ENCODE measurements around the gene FAAP20.
A peak's percentile ranks its signal among the peaks of the same experiment; 100 is the strongest.

FAAP20 gene

DNA sequence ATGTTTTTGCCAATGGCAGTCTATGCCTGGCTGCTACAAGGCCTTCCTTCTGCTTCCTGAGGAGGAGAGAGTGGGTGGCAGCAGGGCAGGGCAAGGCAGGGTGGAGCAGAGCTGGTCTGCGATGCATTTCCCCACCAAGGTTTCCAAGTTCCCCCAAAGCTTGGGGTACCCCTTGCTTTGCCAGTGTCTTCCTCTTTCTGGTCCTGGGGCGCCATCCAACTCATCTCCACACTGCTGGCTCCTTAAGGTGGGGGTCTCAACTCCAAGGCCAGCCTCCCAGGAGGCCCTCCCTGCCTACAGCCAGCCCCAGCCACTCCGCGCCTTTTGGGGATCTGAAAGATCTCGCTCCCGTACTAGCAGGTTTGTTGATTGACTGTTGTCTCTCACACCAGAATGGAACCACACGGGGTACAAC is 29.6 kb upstream of the FAAP20 start:
- TF ChIP-seq YY1 (IDR thresholded peaks at IDR 0.05; ENCODE audit: insufficient read depth, insufficient read length), result no peak
- TF ChIP-seq SUZ12 (IDR thresholded peaks at IDR 0.05; ENCODE audit: extremely low read depth, insufficient read depth, insufficient read length), result no peak
- TF ChIP-seq ZNF274 (IDR thresholded peaks at IDR 0.05; ENCODE audit: low read depth, low read length), result no peak
- no peak for DNase-seq (ENCODE audit: low read depth, low spot score)
- Histone ChIP-seq H3K27me3 (ENCODE audit: insufficient read depth, insufficient read length) (peaks cover 8% of the 10 kb centered on the region), H3K4me3 (ENCODE audit: insufficient read length, low read depth) (no peak overlapping the region), H3K9me3 (ENCODE audit: insufficient read depth, low read length) (no peaks in the 10 kb centered on the region), H3K4me1 (ENCODE audit: insufficient read depth, insufficient read length) (peaks cover 5% of the 10 kb centered on the region), H3K36me3 (ENCODE audit: insufficient read depth, insufficient read length, low read length) (peaks cover 4% of the 10 kb centered on the region), H3K9ac (ENCODE audit: insufficient read length, low read depth) (peak overlapping the region; percentile 32)

DNA sequence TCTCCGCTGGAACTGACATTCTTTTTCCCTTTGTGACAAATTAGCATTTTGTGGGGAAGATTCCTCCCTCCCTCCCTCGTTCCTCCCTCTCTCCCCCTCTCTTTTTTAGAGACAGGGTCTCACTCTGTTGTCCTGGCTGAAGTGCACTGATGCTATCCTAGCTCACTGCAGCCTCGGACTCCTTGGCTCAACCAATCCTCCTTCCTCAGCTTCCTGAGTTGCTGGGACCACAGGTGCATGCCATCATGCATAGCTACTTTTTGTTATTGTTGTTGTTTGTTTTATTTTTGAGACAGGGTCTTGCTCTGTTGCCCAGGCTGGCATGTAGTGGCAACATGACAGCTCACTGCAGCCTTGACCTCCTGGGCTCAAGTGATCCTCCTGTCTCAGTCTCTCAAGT is 26.7 kb upstream of the FAAP20 start:
- H3K27me3 ChIP-seq (ENCODE audit: insufficient read depth, insufficient read length), result peaks cover 5% of the 10 kb centered on the region
- no peak overlapping the region for H3K4me3 ChIP-seq (ENCODE audit: insufficient read length, low read depth)
- peaks cover under 1% of the 10 kb centered on the region for H3K4me1 ChIP-seq (ENCODE audit: insufficient read depth, insufficient read length)
- H3K9ac ChIP-seq (ENCODE audit: insufficient read length, low read depth), result no peak overlapping the region
- no peaks in the 10 kb centered on the region for H3K36me3 ChIP-seq (ENCODE audit: insufficient read depth, insufficient read length, low read length)
- TF ChIP-seq SUZ12 (IDR thresholded peaks at IDR 0.05; ENCODE audit: extremely low read depth, insufficient read depth, insufficient read length) (no peak), YY1 (IDR thresholded peaks at IDR 0.05; ENCODE audit: insufficient read depth, insufficient read length) (no peak), ZNF274 (IDR thresholded peaks at IDR 0.05; ENCODE audit: low read depth, low read length) (no peak)
- no peak for DNase-seq (ENCODE audit: low read depth, low spot score)
- H3K9me3 ChIP-seq (ENCODE audit: insufficient read depth, low read length), result no peaks in the 10 kb centered on the region

DNA sequence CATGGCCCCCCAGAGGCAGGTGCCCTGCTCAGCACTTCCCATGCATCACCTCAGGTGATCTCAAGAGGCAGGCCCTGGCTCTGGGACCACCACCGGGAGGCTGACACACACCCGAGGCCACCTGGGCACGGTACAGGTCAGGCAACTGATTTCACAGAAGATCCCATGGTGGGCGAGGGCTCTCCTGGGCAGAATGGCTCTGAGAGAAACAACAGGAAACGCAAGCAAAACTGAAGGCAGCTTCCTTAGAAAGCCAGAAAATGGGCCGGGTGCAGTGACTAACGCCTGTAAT is 22.1 kb upstream of the FAAP20 start:
- H3K9me3 ChIP-seq (ENCODE audit: insufficient read depth, low read length), result no peaks in the 10 kb centered on the region
- peaks cover 3% of the 10 kb centered on the region for H3K27me3 ChIP-seq (ENCODE audit: insufficient read depth, insufficient read length)
- TF ChIP-seq ZNF274 (IDR thresholded peaks at IDR 0.05; ENCODE audit: low read depth, low read length) (no peak), SUZ12 (IDR thresholded peaks at IDR 0.05; ENCODE audit: extremely low read depth, insufficient read depth, insufficient read length) (no peak), YY1 (IDR thresholded peaks at IDR 0.05; ENCODE audit: insufficient read depth, insufficient read length) (no peak)
- H3K36me3 ChIP-seq (ENCODE audit: insufficient read depth, insufficient read length, low read length), result no peaks in the 10 kb centered on the region
- H3K4me1 ChIP-seq (ENCODE audit: insufficient read depth, insufficient read length), result peaks cover 15% of the 10 kb centered on the region
- no peak overlapping the region for H3K9ac ChIP-seq (ENCODE audit: insufficient read length, low read depth)
- no peak overlapping the region for H3K4me3 ChIP-seq (ENCODE audit: insufficient read length, low read depth)
- DNase-seq (ENCODE audit: low read depth, low spot score), result no peak

DNA sequence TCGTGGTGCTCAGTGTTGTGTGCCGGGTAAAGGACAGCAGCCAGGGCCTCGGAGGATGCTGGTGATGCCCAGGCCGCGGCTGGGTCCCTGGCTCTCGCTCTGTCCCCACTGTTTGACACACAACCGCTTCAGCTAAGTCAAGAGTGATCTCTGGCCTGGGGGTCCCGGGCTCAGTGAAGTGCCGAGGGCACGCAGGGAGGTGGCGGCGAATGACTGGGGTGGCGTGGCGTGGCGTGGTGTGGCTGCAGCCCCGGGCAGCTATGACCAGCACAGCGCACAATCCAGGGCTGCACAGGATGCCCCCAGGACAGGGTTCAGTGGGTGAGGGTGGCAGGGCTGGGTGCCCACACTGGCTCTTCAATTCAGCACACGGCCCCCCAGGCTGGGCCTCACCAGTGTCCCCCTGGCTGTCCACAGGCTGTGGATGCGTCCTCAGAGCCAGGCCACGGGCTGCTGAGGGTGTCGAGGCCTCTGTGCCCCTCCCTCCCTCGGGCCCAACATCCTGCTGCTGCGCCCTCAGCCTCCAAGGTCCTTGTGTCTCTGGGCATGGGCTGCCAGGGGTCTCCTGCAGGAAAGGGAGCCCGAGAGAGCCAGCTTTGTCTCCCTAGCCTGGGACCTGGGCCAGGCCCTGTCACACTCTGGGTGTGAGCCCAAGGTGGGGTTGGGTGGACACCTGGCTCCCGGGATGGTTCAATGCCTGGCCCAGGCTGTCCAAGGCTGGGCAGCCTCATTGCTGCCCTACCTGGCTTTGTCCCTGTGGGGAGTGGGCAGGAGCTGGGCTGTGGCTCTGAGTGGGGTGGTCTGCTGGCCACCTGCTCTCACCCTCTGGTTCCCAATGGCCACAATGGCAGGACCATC is 21.6 kb upstream of the FAAP20 start:
- no peak overlapping the region for H3K4me3 ChIP-seq (ENCODE audit: insufficient read length, low read depth)
- TF ChIP-seq ZNF274 (IDR thresholded peaks at IDR 0.05; ENCODE audit: low read depth, low read length) (no peak), YY1 (IDR thresholded peaks at IDR 0.05; ENCODE audit: insufficient read depth, insufficient read length) (no peak), SUZ12 (IDR thresholded peaks at IDR 0.05; ENCODE audit: extremely low read depth, insufficient read depth, insufficient read length) (no peak)
- no peak overlapping the region for H3K9ac ChIP-seq (ENCODE audit: insufficient read length, low read depth)
- H3K36me3 ChIP-seq (ENCODE audit: insufficient read depth, insufficient read length, low read length), result no peaks in the 10 kb centered on the region
- no peak for DNase-seq (ENCODE audit: low read depth, low spot score)
- no peaks in the 10 kb centered on the region for H3K9me3 ChIP-seq (ENCODE audit: insufficient read depth, low read length)
- peaks cover 3% of the 10 kb centered on the region for H3K27me3 ChIP-seq (ENCODE audit: insufficient read depth, insufficient read length)
- peaks cover 15% of the 10 kb centered on the region for H3K4me1 ChIP-seq (ENCODE audit: insufficient read depth, insufficient read length)

DNA sequence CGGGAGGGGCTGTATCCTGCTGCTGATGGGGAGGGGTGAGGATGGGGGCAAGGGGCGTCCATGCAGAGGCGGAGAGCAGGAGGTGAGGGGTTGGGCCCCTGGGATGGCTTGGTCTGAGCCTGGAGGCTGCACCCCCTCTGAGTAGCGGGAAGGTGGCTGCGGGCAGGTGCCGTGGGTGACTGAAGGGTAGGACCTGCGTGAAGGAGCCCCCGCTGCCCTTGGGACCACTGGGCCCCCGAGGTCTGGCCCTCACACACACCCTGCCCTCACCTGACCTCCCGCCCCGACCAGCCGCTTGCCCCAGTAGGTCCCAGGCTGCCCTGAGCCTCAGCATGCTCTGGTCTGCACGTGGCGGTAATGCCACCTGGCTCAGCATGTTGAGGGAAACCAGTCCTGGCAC is 20.8 kb upstream of the FAAP20 start:
- TF ChIP-seq YY1 (IDR thresholded peaks at IDR 0.05; ENCODE audit: insufficient read depth, insufficient read length) (no peak), ZNF274 (IDR thresholded peaks at IDR 0.05; ENCODE audit: low read depth, low read length) (no peak)
- Histone ChIP-seq H3K9ac (ENCODE audit: insufficient read length, low read depth) (peak overlapping the region; percentile 21), H3K4me3 (ENCODE audit: insufficient read length, low read depth) (no peak overlapping the region), H3K36me3 (ENCODE audit: insufficient read depth, insufficient read length, low read length) (no peaks in the 10 kb centered on the region), H3K9me3 (ENCODE audit: insufficient read depth, low read length) (no peaks in the 10 kb centered on the region), H3K27me3 (ENCODE audit: insufficient read depth, insufficient read length) (peaks cover 3% of the 10 kb centered on the region), H3K4me1 (ENCODE audit: insufficient read depth, insufficient read length) (peaks cover 17% of the 10 kb centered on the region)
- no peak for DNase-seq (ENCODE audit: low read depth, low spot score)

DNA sequence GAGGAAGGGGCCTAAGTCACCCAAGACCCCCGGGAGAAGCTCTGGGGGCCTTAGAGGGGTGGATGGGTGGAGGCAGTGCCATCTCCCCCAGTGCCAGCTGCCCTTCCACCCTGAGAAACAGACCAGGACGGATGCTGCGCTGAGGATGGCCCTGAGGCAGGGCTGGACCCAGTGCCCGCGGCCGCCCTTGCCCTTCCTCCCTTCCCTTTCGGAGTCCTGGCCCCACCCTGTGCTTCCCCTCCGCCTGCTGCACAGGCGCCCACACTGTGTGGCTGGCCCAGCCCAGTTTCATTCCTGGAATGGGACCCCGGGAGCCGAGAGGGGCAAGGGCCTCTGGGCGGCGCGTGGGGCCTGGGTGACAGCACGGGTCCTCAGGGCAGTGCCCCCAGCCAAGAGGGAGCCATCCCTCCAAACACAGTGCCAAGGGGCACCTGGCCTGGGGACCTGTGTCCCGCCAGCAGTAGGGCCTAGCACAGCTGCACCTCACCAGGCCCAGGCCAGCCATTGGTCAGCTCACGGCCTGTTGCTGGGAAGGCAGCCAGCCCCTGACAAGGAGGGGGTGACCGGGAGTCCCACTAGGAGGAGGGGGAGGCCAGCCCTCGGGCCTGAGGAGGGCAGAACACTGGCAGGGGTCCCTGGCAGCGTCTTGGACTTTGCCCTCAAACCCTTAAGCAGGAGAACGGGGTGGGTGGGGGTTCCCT is 20.1 kb upstream of the FAAP20 start:
- DNase-seq (ENCODE audit: low read depth, low spot score), result no peak
- Histone ChIP-seq H3K4me3 (ENCODE audit: insufficient read length, low read depth) (no peak overlapping the region), H3K9ac (ENCODE audit: insufficient read length, low read depth) (peak overlapping the region; percentile 50), H3K4me1 (ENCODE audit: insufficient read depth, insufficient read length) (peaks cover 21% of the 10 kb centered on the region), H3K9me3 (ENCODE audit: insufficient read depth, low read length) (no peaks in the 10 kb centered on the region), H3K36me3 (ENCODE audit: insufficient read depth, insufficient read length, low read length) (no peaks in the 10 kb centered on the region), H3K27me3 (ENCODE audit: insufficient read depth, insufficient read length) (peaks cover 3% of the 10 kb centered on the region)
- TF ChIP-seq YY1 (IDR thresholded peaks at IDR 0.05; ENCODE audit: insufficient read depth, insufficient read length) (no peak), SUZ12 (IDR thresholded peaks at IDR 0.05; ENCODE audit: extremely low read depth, insufficient read depth, insufficient read length) (no peak), ZNF274 (IDR thresholded peaks at IDR 0.05; ENCODE audit: low read depth, low read length) (no peak)
